HG03196 (cell line): ENCODE measurements around the gene CTCFL.

ENCODE experiments used
- ATAC-seq: cut with Tn5 transposase; IDR thresholded peaks from one replicate; pipeline ENCODE4 v1.9.1; 2021; ENCODE audit not compliant: unreplicated experiment

The CTCFL gene, protein sequence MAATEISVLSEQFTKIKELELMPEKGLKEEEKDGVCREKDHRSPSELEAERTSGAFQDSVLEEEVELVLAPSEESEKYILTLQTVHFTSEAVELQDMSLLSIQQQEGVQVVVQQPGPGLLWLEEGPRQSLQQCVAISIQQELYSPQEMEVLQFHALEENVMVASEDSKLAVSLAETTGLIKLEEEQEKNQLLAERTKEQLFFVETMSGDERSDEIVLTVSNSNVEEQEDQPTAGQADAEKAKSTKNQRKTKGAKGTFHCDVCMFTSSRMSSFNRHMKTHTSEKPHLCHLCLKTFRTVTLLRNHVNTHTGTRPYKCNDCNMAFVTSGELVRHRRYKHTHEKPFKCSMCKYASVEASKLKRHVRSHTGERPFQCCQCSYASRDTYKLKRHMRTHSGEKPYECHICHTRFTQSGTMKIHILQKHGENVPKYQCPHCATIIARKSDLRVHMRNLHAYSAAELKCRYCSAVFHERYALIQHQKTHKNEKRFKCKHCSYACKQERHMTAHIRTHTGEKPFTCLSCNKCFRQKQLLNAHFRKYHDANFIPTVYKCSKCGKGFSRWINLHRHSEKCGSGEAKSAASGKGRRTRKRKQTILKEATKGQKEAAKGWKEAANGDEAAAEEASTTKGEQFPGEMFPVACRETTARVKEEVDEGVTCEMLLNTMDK

DNA sequence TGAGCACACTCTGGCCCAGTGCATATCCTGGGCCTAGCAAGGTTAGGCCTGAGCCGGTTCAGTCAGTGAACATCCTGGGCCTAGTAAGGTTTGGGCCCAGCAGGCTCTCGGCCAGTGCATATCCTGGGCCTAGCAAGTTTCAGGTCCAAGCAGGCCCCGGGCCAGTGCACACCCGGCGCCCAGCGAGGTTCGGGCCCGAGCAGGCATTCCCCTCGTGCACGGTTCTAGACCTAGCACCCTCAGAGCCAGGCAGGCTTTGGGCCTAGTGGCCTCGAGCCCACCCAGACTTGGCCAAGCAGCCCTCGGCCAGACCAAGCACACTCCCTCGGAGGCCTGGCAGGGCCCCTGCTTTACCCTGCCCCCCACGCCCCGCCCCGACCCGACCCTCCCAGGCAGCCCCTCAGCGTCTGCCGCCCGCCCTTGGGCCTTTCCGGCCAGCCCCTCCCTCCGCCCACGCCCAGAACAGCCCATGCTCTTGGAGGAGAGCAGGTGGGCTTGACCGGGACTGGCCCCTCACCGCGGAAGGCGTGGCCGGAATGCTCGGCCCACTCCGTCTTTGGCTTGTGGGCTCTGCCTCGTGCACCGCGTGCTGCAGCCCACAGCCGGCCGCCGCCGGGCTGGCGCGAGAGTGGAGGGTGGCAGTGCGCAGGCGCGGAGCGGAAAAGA is at the start of gene CTCFL:
TSS of gene CTCFL (minus strand) at position 630 of the 666 bp plus-strand sequence. CDS start 935 bp downstream, outside the sequence.
- ATAC-seq = no peak

DNA sequence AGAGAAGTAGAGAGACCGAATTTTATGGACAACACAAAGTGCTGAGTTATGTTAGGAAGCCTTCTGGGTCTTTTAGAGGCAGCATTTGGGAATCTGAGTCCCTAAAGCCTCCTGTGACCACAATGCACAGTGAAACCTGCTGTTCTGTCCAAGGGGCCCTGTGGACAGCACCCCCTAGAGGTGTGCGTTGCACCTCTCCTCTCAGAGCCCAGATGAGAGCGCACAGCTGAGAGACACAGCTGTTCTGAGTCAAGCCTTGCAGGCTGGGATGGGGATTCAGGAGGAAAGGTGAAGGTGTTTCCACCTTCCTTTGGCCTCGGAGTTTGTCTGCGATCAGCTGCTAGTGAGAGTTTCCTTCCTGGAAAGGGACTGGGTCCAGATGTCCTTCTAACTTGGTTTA is 49.0 kb upstream of the CTCFL start:
- ATAC-seq = no peak

DNA sequence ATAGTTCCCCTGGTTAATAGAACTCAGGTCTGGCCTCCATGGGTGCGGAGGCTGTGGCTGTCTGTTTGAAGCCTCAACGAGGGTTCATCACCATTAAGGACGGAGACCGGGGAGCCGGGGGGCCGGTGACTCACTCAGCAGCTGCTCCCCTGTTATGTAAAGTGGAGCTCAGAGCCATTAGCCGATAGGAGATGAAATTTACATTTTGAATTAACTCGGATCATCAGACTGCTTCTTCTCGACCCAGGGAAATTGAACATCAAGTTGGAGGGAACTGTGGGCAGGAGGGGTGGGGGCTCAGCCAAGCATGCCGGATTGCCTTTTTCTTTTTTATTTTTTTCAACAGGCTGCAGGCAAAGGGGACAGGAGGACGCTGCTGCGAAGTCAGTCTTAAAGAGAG is 48.3 kb upstream of the CTCFL start:
- ATAC-seq = no peak

DNA sequence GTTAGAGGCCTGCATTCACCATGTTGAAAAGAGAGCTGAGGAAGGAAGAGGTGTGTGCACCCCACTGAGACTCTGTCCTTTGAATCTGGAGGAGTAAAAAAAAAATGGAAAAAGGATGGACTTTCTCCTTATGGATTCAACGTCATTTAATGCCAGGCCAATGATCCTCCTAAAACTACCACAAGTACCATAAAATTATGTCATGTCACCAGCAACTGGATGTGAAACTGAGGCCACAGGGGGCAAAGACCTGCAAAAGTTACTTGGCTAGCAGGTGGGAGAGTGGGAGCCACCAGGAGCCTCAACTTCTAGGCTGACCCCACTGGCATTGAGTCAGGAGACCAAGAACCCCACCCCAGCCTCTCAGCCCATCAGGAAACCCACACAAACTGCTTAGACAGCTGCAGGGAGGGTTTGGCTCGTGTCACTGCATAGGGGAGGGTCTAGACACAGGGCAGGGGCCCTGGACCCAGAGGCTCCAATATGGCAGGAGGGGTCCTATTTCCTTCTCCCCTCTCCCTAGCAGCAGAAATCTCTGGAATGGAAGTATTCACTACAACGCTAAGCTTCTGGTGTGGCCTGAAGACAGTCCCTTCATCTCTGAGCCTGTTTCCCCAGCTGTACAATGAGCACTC is 47.0 kb upstream of the CTCFL start:
- ATAC-seq = no peak

DNA sequence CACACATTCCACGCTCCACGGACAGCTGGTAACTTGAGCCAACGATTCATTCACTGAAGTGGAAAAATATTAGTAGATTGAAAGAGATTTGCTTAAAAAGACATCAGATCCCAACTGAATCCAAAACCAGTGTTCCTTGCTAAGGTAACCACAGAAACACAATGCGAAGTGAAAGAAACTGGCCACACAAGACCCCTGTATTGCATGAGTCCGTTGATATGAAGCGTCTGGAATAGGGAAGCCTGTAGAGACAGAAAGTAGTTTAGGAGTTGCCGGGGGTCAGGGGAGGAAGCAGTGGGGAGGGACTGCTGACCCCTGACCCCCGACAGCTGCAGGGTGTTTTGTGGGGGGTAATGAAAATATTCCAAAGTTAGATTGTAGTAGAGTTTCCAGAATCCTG is 46.0 kb upstream of the CTCFL start:
- no peak for ATAC-seq

DNA sequence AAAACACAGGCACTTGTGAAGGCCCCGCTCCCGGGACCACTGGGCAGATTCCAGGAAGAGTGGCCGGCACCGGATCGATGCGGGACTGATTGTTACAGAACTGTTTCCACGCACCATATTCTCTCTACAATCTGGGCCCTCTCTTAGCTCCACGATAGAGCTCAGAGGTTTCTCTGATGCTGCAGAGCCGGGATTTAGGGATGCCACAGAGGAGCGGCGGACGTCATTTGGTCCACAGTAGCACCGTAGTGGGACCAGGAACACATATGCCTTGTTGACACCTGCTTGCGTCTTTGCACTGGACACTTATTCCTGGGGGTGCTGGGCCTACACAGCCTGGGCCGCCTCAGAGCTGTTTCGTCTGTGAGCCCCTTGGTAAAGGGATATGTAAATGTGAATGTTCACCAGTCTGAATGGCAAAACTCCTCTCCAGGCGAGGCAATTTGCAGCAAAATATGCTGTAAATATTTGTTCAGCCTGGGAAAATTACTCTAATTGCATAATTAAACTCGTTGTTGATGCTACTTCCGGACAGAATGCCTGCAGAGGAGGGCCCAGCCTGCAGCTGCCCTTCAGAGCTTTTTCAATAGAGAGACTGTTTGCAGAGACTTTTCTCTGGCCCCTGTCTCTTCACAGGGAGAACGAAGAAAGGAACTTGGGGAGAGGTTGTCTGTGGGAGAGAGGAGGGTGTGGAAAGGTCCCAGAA is 45.4 kb upstream of the CTCFL start:
- no peak for ATAC-seq

DNA sequence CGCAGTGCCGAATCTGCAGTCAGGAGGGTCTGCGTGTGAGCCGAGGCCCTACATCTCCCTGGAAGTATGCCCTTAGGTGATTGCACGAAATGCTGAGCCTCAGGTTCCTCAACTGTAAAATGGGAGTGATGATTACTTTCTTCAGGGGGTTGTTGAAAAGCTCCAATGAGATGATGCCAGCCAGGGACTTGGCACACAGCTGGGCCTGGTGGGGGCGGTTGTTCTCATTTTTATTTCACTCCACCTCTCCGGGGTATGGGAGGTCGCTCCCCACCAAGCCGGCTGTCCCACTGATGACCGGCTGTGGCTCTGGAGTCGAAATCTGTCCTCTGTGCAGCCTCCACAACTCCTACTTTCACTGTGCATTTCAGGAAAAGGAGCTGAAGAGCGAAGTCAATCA is 44.0 kb upstream of the CTCFL start:
- no peak for ATAC-seq

DNA sequence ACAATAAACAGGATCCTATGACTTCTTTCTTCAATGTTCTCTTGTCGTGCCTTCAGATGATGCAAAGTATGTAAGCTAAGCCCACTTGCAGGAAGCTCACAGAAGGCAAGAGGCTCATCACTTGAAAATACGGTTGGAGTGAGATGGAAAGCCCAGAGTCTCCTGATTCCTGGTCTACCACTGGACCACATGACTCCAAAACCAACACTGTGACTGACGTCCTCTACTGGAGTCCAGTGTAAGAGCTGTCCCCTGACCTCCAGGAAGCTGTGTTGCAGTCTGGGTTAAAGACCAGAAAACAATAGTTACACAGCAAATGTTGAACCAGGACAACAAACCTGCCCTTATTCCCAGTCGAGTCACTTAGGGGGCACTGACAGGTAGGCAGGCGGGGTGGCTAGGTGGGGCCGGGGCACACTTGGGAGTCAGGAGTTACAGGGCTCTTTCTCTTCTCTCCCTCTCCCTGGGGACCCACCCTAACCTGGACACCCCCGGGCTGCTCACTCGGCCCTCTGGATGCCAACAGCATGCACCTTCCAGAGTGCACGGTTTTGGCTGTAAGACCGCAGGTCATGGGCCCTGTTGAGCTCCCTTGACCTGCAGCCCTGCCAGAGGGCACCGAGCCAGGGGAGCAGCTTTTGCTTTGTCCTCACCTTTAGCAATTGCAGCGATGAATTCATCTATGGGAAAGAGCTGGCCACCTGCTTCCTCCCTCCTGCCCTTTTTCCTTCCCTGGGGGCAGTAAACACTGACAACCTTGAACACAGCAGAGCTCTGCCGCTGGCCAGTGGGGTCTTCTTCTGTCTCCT is 43.4 kb upstream of the CTCFL start:
- ATAC-seq = no peak

DNA sequence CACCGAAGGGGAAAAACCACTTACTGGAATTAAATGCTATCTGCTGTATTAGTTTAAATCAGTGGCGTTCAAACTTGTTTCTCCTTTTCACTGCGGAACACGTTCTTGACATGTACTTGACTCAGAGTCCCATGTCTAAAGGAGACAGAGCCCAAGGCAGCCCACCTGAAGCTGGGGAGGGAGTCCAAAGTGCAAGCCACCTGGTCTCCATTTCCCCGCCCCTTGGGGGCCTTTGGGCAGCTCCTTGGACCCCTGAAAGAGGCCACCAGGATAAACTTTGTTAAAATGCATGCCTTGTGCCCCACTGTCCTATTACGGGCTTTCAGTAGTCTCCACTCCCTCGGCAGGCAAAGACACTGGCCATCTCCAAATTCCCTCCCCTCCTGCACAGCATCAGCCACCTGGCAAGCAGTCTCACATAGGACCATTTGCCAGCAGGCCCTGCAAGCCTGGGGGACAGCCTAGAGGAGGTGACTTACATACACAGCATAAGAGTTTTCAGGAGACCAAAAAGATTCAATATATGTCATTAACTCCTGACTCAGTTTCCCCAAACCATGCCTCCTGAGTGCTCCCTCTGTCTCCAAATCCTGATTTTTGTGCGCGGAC is 42.6 kb upstream of the CTCFL start:
- ATAC-seq = no peak

DNA sequence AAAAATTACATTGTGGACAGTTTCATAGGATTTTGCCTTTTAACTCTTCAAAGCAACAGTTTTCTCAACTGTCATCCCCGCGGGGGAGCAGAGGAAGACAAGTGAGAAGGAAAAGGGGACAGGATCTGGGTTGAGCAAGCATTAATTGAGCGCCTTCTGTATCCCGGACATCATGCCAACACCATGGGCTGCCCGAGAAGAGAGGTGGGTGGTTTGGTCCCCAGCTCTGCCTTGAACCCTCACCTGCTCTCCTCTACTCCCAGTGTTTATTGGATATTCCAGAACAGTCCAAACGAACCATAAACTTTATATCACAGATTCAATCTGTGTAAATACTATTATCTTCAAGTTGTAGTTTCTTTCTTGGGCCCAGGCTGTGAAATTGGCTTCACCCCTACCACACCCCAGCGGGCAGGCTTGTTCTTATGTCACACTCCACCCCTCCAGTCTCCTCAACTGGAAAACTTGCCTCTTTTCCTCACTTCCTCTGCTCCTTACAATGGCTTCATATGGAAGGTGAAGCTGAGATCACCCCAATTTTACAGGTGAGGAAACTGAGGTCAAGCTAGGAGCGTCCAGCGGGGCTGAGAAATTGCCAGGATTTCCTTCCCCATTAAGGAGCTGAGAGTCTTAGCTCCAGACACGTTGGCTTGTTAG is 42.0 kb upstream of the CTCFL start:
- ATAC-seq = no peak

DNA sequence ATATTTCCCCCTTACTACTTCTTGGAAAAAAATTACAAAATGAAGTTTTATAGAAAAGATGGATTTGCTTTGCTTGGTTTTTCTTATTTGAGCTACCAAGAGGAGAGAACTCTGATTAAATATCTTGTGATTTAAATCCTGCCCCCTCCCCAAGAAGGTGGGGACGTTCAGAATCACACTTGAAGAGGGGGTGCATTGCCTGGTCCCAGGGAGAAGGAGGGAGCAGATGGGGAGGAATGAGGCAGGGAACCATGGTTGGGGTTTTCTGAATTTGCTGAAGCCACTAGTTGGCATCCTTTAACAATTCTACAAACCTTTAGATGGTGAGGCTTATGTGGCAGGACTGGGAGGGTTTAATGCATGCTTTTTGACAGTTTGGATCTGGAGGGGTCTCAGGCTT is 41.5 kb upstream of the CTCFL start:
- no peak for ATAC-seq

DNA sequence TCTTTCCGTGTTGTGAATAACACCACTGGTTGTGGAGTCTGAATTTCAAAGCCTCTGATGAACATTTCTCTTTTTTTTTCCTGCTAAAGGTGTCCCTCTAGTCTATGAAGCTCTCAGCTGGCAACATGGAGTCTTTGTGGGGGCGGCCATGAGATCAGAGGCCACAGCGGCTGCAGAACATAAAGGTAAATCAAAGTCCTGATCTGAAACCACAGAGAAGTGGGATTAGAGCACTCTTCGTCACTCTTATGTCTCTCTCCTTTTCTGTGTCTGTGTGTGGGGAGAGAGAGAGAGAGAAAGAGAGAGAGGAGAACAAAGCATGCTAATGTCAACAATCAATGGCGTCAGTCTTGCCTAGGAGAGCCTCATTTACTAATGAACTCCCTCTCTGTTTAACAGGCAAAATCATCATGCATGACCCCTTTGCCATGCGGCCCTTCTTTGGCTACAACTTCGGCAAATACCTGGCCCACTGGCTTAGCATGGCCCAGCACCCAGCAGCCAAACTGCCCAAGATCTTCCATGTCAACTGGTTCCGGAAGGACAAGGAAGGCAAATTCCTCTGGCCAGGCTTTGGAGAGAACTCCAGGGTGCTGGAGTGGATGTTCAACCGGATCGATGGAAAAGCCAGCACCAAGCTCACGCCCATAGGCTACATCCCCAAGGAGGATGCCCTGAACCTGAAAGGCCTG is 40.2 kb upstream of the CTCFL start:
- ATAC-seq = no peak

DNA sequence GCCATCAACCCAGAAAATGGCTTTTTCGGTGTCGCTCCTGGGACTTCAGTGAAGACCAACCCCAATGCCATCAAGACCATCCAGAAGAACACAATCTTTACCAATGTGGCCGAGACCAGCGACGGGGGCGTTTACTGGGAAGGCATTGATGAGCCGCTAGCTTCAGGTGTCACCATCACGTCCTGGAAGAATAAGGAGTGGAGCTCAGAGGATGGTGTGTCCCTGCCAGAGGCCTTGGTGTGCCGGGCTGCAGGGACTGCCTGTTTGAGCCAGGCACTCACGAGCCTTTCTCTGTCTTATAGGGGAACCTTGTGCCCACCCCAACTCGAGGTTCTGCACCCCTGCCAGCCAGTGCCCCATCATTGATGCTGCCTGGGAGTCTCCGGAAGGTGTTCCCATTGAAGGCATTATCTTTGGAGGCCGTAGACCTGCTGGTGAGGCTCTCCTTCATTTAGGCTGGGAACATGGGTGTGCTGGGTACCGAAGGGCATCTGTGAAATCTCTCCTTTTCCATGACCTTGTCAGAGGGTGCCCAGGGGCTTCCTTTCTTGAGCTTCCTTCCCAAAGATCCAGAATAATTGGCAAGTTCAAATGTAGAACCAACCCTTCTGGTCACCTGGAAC is 39.4 kb upstream of the CTCFL start:
- ATAC-seq = no peak

DNA sequence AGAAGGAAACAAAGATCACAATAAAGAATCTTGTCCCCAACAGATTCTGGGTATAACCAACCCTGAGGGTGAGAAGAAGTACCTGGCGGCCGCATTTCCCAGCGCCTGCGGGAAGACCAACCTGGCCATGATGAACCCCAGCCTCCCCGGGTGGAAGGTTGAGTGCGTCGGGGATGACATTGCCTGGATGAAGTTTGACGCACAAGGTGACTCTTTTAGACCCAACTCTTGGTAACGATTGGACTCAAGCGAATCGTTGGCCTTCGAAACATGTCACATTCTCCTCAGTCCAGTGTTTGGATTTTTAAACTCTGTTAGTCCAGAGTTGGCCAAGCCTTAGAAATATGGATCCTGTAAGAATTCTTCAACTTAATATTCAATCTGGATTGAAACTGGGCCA is 38.6 kb upstream of the CTCFL start:
- no peak for ATAC-seq

DNA sequence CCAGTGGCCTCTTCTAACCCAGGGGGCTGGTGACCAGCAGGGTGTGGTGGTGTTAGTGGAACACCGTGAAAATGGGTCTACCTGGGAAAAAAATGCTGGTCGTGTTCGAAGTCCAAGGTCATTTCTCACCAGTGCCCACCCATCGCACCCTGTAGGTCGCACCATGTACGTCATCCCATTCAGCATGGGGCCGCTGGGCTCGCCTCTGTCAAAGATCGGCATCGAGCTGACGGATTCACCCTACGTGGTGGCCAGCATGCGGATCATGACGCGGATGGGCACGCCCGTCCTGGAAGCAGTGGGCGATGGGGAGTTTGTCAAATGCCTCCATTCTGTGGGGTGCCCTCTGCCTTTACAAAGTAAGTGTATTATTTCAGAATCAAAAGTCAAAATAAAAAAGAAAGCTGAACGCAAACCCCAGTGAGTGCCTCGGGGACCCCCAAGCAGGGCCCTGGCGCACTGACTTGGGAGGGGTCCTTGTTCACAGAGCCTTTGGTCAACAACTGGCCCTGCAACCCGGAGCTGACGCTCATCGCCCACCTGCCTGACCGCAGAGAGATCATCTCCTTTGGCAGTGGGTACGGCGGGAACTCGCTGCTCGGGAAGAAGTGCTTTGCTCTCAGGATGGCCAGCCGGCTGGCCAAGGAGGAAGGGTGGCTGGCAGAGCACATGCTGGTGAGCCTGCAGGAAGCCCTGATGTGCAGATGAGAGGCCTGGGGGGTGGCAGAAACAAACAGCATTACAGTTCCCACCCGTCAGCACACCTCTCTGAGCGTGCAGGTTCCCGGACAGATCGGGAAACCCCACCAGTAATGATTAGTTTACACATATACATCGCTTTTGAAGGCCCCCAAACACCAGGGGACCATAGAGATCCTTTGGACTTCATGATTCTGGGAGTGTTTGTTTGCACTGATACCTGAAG is 37.9 kb upstream of the CTCFL start:
- ATAC-seq = no peak

DNA sequence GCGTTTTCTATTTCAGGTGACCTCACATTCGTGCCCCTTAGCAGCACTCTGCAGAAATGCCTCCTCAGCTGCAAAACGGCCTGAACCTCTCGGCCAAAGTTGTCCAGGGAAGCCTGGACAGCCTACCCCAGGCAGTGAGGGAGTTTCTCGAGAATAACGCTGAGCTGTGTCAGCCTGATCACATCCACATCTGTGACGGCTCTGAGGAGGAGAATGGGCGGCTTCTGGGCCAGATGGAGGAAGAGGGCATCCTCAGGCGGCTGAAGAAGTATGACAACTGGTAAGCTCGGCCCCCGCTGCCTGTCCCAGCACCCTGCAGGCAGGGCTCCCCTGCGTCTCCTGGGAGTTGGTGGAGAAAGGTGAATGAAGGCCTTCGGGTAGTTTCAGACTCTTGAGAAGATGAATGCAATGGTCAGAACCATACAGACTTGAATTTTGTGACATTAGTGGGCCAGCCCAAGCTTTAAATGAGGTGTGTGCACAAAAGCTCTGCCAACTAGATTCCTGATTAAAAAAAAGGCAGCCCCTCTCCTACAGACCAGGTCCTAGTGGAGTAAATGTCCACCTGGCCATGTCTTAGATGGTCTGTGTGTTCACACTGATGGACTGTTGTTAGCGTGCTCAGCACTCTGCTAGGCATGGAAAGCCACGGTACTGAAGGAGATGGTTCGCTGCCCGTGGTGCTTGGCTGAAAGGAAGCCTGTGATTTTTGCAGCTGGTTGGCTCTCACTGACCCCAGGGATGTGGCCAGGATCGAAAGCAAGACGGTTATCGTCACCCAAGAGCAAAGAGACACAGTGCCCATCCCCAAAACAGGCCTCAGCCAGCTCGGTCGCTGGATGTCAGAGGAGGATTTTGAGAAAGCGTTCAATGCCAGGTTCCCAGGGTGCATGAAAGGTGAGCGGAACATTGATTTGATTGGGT is 36.7 kb upstream of the CTCFL start:
- ATAC-seq = no peak
